HT-29 (cell line): Measurements from ENCODE around the gene MCU. TPM values are rescaled to one million over a fixed set of nuclear protein-coding genes. Genes with fewer than 3 reads are reported as not detected.
"Not testable (repeated sequence)": the region's sequence is repeated elsewhere in the genome, so short reads cannot be mapped to it uniquely, and the experiment has no call there.

Experiments
- DNase-seq: peaks from one replicate; pipeline ENCODE4 v3.0.0-alpha.2; 2015; ENCODE audit warnings: low spot score
- total RNA-seq: library from RNA; depleted of rRNA; stranded (reverse); fragments of >200 nt; shearing (Covaris generic); gene quantifications from 2 replicates; pipeline ENCODE4 v1.2.3, GENCODE V29; 2014

MCU gene
- total RNA-seq, 1 experiment from 2014 or later, result 23.0 TPM

- DNase-seq, result no peak
Measured at GRCh38 chr10:72729528-72729927, 37.6 kb downstream of the MCU start.

- DNase-seq, result no peak
Measured at GRCh38 chr10:72730479-72730878, 38.5 kb downstream of the MCU start.

DNA sequence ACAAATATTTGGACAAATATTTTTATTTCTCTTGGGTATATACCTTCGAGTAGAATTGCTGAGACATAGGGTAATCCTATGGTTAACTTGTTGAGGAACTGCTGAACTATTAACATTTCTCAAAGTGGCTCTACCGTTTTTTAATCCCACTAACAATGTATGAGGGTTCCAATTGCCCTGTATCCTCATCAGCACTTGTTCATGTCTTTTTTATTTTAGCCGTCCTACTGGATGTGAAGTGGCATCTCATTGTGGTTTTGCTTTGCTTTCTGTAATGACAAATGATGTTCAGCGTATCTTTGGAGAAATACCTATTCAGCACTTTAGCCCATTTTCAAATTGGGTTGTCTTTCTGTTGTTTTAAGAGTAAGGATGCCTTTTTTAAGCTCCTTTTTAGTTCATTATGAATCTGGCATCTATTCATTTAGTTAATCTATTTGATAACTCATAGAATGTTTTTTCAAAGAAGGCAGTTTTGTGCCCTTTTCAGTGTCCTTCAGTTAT lies 40.0 kb downstream of the MCU start:
- DNase-seq, result no peak

GRCh38 chr10:72732521-72732920 lies 40.6 kb downstream of the MCU start:
- no peak for DNase-seq

DNA sequence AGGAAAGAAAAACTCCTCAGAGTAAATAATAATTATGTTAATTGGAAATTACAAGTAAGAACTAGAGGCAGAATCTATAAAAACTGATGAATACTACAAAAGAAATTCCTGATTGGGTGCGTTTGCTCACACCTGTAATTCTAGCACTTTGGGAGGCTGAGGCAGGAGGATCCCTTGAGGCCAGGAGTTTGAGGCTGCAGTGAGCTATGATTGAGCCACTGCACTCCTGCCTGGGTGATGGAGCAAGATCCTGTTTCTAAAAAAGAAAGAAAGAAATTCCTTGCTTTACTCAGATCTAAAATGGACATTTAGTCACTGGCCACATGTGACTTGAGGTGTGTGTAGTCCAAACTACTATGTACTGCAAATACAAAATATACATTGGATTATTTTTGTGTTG lies 42.0 kb downstream of the MCU start:
- DNase-seq, result no peak

DNA sequence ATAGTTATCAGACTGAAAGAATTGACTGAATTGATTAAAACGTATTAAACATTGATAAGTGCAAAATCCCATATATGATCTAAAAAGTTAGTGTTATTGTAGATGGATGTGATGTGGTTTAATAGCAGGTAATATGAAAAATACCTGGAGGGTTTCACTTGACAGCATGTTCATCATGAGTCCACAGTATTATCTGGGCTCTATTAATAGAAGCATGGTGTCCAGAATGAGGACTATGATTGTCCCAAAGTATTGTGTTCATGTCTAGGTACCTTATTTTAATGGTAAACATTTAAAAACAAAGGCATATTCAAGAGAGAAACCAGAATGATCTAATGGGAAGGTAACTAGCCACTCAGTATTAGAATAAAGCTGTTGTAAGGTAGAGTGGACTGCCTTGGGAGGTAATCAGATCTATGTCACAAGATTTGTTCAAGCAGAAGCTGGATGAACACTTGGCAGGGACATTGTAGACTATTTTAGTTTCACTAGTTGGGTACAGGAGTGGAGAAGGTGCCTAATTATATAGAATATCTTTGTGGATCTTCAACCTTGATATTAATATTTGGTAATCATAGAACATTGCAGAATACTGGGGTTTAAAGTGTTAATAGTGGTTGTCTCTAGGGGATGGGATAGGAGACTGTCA lies 43.5 kb downstream of the MCU start:
- DNase-seq, result no peak

DNA sequence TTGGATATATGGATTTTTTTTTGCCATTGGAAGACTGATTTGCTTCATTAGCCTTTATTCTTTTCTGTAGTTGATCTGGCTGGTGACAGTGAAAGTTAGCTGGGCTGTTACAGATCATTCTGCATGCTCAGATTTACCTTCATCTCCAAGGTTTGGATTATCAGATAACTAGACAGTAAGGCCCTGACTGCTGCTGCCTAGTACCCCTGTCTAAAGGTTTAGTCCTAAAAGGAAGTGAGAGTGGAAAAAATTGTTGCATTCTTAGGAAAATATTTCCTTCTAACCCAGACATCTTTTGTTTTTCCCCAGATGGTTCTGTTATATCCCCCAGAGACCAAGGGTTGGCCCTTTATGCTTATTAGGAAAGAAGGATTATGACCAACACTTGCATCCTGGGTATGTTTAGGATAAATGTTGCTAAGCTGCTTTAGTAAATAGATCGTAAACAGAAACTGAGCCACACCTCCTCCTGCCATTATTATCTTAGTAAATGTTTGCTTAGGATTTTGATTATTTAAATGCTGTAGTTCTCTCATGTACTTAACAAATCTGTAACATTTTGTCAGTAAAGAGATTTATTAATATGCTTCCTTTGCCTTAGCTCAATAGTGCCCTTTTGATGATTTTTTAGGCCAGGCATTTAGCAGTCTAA lies 44.4 kb downstream of the MCU start:
- peak; percentile 83 for DNase-seq

DNA sequence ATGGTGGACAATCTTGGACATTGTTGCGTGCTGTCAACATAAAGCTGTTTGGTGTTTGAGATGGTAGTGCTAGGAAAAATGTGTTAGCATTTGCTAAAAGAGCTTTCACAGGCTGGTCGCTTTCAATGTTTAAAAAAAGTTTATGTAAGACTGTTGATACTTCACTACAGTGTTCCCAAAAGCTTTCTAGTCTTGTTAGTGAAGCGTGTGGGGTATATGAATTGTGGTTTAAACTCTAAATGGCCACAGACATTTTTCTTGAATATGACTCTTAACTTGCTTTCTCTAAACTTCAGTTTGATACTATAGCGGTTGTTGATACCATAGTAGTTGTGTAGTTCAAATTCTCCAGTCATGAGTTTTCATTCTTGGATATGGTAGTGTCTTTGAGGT lies 44.9 kb downstream of the MCU start:
- no peak for DNase-seq

GRCh38 chr10:72737357-72737756 lies 45.4 kb downstream of the MCU start:
- DNase-seq, result not testable (repeated sequence)

DNA sequence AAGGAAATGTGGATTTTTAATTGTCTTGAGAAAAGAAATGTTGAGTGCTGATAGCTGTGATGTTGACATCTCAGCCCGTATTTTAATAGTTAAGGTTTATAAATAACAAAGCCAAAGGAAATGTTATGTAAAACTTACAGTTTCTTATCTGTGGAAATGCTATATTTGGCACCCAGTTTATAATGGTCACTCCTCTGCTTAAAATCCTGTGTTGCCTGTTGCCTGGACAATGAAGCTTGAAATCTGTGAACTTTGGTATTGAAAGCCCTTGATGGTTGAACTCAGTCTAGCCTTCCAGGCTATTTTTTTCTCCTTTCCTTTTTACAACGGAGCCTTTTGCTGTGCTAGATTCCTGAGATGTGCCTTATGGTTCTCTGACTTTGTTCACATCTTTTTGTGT lies 46.5 kb downstream of the MCU start:
- peak; percentile 25 for DNase-seq

GRCh38 chr10:72740528-72740927 lies 48.6 kb downstream of the MCU start:
- DNase-seq, result peak; percentile 80

- no peak for DNase-seq
Measured at GRCh38 chr10:72742092-72742491, 50.1 kb downstream of the MCU start.

- DNase-seq, result no peak
Measured at GRCh38 chr10:72742797-72743196, 50.9 kb downstream of the MCU start.

DNA sequence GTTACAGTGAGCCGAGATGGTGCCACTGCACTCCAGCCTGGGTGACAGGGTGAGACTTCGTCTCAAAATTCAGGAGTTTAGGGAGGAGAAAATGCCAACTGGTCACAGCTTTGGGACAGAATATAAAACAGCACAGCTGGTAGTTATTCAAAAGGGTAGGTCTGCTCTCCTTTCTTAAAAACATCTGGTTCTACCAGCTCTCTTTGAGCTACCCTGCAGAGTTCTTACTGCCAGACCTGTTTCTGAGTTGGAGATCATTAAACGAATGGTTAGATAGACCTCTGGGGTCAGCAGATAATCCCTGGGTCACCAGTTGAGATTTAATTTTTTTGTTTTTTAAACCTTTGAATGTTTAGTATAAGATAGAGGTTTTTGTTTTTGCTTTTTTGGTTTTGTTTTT lies 52.6 kb downstream of the MCU start:
- no peak for DNase-seq

GRCh38 chr10:72746426-72747363 lies 54.8 kb downstream of the MCU start:
- DNase-seq, result peak; percentile 71

GRCh38 chr10:72747521-72747920 lies 55.6 kb downstream of the MCU start:
- no peak for DNase-seq

- no peak for DNase-seq
Measured at GRCh38 chr10:72753760-72754231, 61.9 kb downstream of the MCU start.

GRCh38 chr10:72754275-72755032 lies 62.5 kb downstream of the MCU start:
- DNase-seq, result no peak

GRCh38 chr10:72756674-72757385 lies 64.9 kb downstream of the MCU start:
- no peak for DNase-seq

- DNase-seq, result no peak
Measured at GRCh38 chr10:72757732-72758131, 65.8 kb downstream of the MCU start.

DNA sequence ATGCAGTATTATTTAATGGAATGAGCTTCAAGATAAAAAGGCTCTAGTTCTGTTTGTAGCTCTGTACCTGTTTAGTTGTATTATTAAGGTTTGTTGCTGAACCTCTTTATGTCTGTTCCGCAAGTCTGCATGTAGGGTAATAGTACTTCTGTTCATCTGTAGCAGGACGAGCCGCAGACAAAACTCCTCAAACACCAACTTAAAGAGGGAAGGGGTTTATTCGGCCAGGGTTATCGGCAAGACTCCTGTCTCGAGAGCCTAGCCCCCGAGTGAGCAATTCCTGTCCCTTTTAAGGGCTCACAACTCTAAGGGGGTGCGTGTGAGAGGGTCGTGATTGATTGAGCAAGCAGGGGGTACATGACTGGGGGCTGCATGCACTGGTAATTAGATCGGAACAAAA lies 67.0 kb downstream of the MCU start:
- DNase-seq, result not testable (repeated sequence)
